CD4-positive, alpha-beta memory T cell (primary cell): ENCODE results near the gene CCDC146. TPM values are rescaled to one million over a fixed set of nuclear protein-coding genes. Genes with fewer than 3 reads are reported as not detected.

Experiments used
- CTCF ChIA-PET: fragments of 350-600 bp; sonication (Branson Sonifier 250); formaldehyde crosslinking; loops from one replicate; lab custom pipeline; 2021; ENCODE audit warnings: inconsistent platforms; ENCODE audit not compliant: partially characterized antibody; lab: Charles Lee
- POLR2A ChIA-PET: fragments of 350-600 bp; sonication (Branson Sonifier 250); formaldehyde crosslinking; loops from one replicate; lab custom pipeline; 2021; ENCODE audit not compliant: partially characterized antibody; lab: Charles Lee
- DNase-seq, 5 donors: peaks; one replicate each; pipeline versions ENCODE4 v3.0.0 to v3.0.0-alpha.2; 2020 to 2022; ENCODE audit warnings: mixed read lengths in 1 of 5
- H3K27ac ChIP-seq: one replicate; pipeline ENCODE4 v1.7.0; 2013; ENCODE audit warnings: low read depth, low read length
- H3K27me3 ChIP-seq: 2 replicates; pipeline ENCODE4 v1.7.0; 2013; ENCODE audit warnings: mild to moderate bottlenecking, low read length, moderate library complexity; ENCODE audit not compliant: insufficient read depth
- H3K36me3 ChIP-seq: 2 replicates; pipeline ENCODE4 v1.7.0; 2013; ENCODE audit warnings: mild to moderate bottlenecking, low read length, moderate library complexity; ENCODE audit not compliant: insufficient read depth
- H3K4me1 ChIP-seq: 2 replicates; pipeline ENCODE4 v1.7.0; 2013; ENCODE audit warnings: mild to moderate bottlenecking, low read length, moderate library complexity; ENCODE audit not compliant: insufficient read depth
- H3K4me3 ChIP-seq, 2 donors: one replicate each; pipeline ENCODE4 v1.7.0; 2013; ENCODE audit warnings: low read length in 2 of 2, mild to moderate bottlenecking in 1 of 2
- H3K9me3 ChIP-seq, 2 donors: one replicate each; pipeline ENCODE4 v1.7.0; 2013; ENCODE audit warnings: low read length in 2 of 2, control low read depth in 1 of 2; ENCODE audit not compliant: control insufficient read depth in 1 of 2
- H3K27ac Mint-ChIP-seq, 7 donors: one replicate each; pipeline ENCODE4 v1.8.0; 2020 to 2021; ENCODE audit warnings: mixed read lengths in 7 of 7, mild to moderate bottlenecking in 6 of 7, inconsistent platforms in 3 of 7, moderate library complexity in 3 of 7
- H3K27me3 Mint-ChIP-seq, 2 donors: one replicate each; pipeline ENCODE4 v1.8.0; 2020 to 2021; ENCODE audit warnings: mixed read lengths in 2 of 2
- H3K36me3 Mint-ChIP-seq, 2 donors: one replicate each; pipeline ENCODE4 v1.8.0; 2020 to 2021; ENCODE audit warnings: mixed read lengths in 2 of 2, inconsistent platforms in 1 of 2, mild to moderate bottlenecking in 1 of 2
- H3K4me1 Mint-ChIP-seq, 4 donors: one replicate each; pipeline ENCODE4 v1.8.0; 2020 to 2021; ENCODE audit warnings: mixed read lengths in 4 of 4, mild to moderate bottlenecking in 1 of 4
- H3K4me3 Mint-ChIP-seq, 8 donors: one replicate each; pipeline ENCODE4 v1.8.0; 2020 to 2021; ENCODE audit warnings: mixed read lengths in 8 of 8, mild to moderate bottlenecking in 7 of 8, moderate library complexity in 6 of 8, inconsistent platforms in 3 of 8
- H3K9me3 Mint-ChIP-seq, 8 donors: one replicate each; pipeline ENCODE4 v1.8.0; 2020 to 2021; ENCODE audit warnings: mixed read lengths in 8 of 8, mild to moderate bottlenecking in 5 of 8, inconsistent platforms in 3 of 8, moderate library complexity in 1 of 8
- intact Hi-C: fragments of 100-400 bp; cut with micrococcal nuclease; formaldehyde crosslinking; loops from one replicate; pipeline ENCODE4 v1.15.1; 2023
- polyA plus RNA-seq, 2 donors: library from polyadenylated mRNA; unstranded; fragments of 300-500 nt; fragmentation: Illumina TruSeq; gene quantifications; one replicate each; pipeline ENCODE4 v1.2.3, GENCODE V29; 2021
- total RNA-seq, 2 experiments: library from RNA; stranded (reverse); gene quantifications; one replicate each; pipeline ENCODE4 v1.2.3, GENCODE V29; 2021

Gene CCDC146
- total and polyA plus RNA-seq, 4 experiments from 2014 or later: 2.5 to 16.0 (median 9.1) TPM

- peaks cover 0 to 2% of the 10 kb centered on the region in 2 donors for H3K27me3 Mint-ChIP-seq
- no peak overlapping the region for H3K27ac ChIP-seq
- no peaks in the 10 kb centered on the region for H3K36me3 ChIP-seq
- no peak overlapping the region for H3K4me3 ChIP-seq
- H3K27me3 ChIP-seq: no peaks in the 10 kb centered on the region
- H3K4me1 ChIP-seq: peaks cover 14% of the 10 kb centered on the region
- intact Hi-C loops: no loop called here
- CTCF ChIA-PET: no interaction called here
- H3K4me3 Mint-ChIP-seq: no peak overlapping the region
- H3K9me3 ChIP-seq: no peaks in the 10 kb centered on the region
- H3K27ac Mint-ChIP-seq: peak overlapping the region in 2 of 7 donors; percentile 39 to 77
- peaks cover 13 to 20% (median 18%) of the 10 kb centered on the region in 4 donors for H3K4me1 Mint-ChIP-seq
- POLR2A ChIA-PET: no interaction called here
- no peaks in the 10 kb centered on the region for H3K36me3 Mint-ChIP-seq
- no peaks in the 10 kb centered on the region for H3K9me3 Mint-ChIP-seq
- DNase-seq: no peak
Measured at GRCh38 chr7:77337456-77337990, 215.1 kb downstream of the CCDC146 start.

- peaks cover 13 to 20% (median 18%) of the 10 kb centered on the region in 4 donors for H3K4me1 Mint-ChIP-seq
- peak overlapping the region in 3 of 8 donors; percentile 3 to 33 (median 5) for H3K4me3 Mint-ChIP-seq
- ChIA-PET POLR2A (no interaction called here), CTCF (no interaction called here)
- Histone ChIP-seq H3K4me3 (no peak overlapping the region), H3K27ac (no peak overlapping the region), H3K9me3 (no peaks in the 10 kb centered on the region), H3K4me1 (peaks cover 14% of the 10 kb centered on the region), H3K36me3 (no peaks in the 10 kb centered on the region), H3K27me3 (no peaks in the 10 kb centered on the region)
- peaks cover 0 to 2% of the 10 kb centered on the region in 2 donors for H3K27me3 Mint-ChIP-seq
- no peaks in the 10 kb centered on the region for H3K9me3 Mint-ChIP-seq
- H3K27ac Mint-ChIP-seq: peak overlapping the region in 3 of 7 donors; percentile 7 to 41 (median 24)
- DNase-seq: no peak
- H3K36me3 Mint-ChIP-seq: no peaks in the 10 kb centered on the region
- intact Hi-C loops: no loop called here
Measured at GRCh38 chr7:77338260-77338659, 215.8 kb downstream of the CCDC146 start.

- CTCF ChIA-PET: interaction anchor here (1.3 kb wide), 1 partner anchor 15 kb away, joined by 4 read pairs; no protein-coding TSS in a partner anchor
- Histone ChIP-seq H3K36me3 (no peaks in the 10 kb centered on the region), H3K9me3 (no peaks in the 10 kb centered on the region), H3K4me3 (no peak overlapping the region), H3K27ac (no peak overlapping the region), H3K27me3 (no peaks in the 10 kb centered on the region), H3K4me1 (peaks cover 14% of the 10 kb centered on the region)
- peaks cover 7 to 20% (median 18%) of the 10 kb centered on the region in 4 donors for H3K4me1 Mint-ChIP-seq
- no peak overlapping the region for H3K4me3 Mint-ChIP-seq
- intact Hi-C loops: loop anchor here (1.0 kb wide), 1 partner anchor 12 kb away; no protein-coding TSS in a partner anchor
- no peak for DNase-seq
- H3K27me3 Mint-ChIP-seq: peaks cover 0 to 2% of the 10 kb centered on the region in 2 donors
- POLR2A ChIA-PET: no interaction called here
- H3K36me3 Mint-ChIP-seq: no peaks in the 10 kb centered on the region
- no peaks in the 10 kb centered on the region for H3K9me3 Mint-ChIP-seq
- H3K27ac Mint-ChIP-seq: peak overlapping the region in 3 of 7 donors; percentile 0 to 43 (median 31)
Measured at GRCh38 chr7:77338883-77339629, 216.6 kb downstream of the CCDC146 start.

DNA sequence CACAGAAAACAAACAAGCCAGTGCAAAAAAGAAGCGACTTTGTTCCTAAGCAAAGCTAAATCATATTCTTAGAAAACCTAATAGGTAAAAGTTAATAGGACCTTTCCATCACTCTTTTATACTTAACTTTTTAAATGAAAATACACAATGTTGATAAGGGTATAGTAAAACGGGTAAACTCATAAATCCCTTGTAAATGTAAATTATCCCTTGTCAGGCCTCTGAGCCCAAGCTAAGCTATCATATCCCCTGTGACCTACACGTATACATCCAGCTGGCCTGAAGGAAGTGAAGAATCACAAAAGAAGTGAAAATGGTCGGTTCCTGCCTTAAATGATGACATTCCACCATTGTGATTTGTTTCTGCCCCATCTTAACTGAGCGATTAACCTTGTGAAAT, 217.3 kb downstream of the CCDC146 start:
- Mint-ChIP-seq H3K9me3 (no peaks in the 10 kb centered on the region), H3K36me3 (no peaks in the 10 kb centered on the region), H3K4me3 (no peak overlapping the region), H3K27me3 (peaks cover 0 to 2% of the 10 kb centered on the region in 2 donors), H3K4me1 (peaks cover 5 to 20% (median 18%) of the 10 kb centered on the region in 4 donors), H3K27ac (no peak overlapping the region)
- CTCF ChIA-PET: interaction anchor here (1.3 kb wide), 1 partner anchor 15 kb away, joined by 4 read pairs; no protein-coding TSS in a partner anchor
- no peak overlapping the region for H3K4me3 ChIP-seq
- no peaks in the 10 kb centered on the region for H3K27me3 ChIP-seq
- no peaks in the 10 kb centered on the region for H3K9me3 ChIP-seq
- H3K4me1 ChIP-seq: peaks cover 14% of the 10 kb centered on the region
- no peak for DNase-seq
- POLR2A ChIA-PET: no interaction called here
- intact Hi-C loops: loop anchor here (1.0 kb wide), 1 partner anchor 12 kb away; no protein-coding TSS in a partner anchor
- no peak overlapping the region for H3K27ac ChIP-seq
- no peaks in the 10 kb centered on the region for H3K36me3 ChIP-seq

Other genes starting within 250 kb of the CCDC146 start
- gene SPDYE17, start 90.3 kb upstream of the CCDC146 start, total RNA-seq: not detected
- not detected for gene SPDYE17, start 90.3 kb upstream of the CCDC146 start, polyA plus RNA-seq
- 1 to 10 TPM; 1.5 to 2.8 TPM for gene SPDYE18, start 60.1 kb upstream of the CCDC146 start, total RNA-seq
- gene SPDYE18, start 60.1 kb upstream of the CCDC146 start, polyA plus RNA-seq: not detected
- 1 to 10 TPM; 2.9 to 4.5 TPM for gene FGL2, start 77.2 kb downstream of the CCDC146 start, total RNA-seq
- gene FGL2, start 77.2 kb downstream of the CCDC146 start, polyA plus RNA-seq: 1 to 10 TPM; 2.5 to 4.6 TPM